GM12872 (cell line): ENCODE data around the gene POLRMT.

ENCODE experiments used
- CTCF ChIP-seq: IDR thresholded peaks from 3 replicates; pipeline ENCODE4 v1.5.1; 2011; ENCODE audit warnings: low read depth, mild to moderate bottlenecking, low read length, moderate library complexity; ENCODE audit not compliant: insufficient read depth

The POLRMT gene

DNA sequence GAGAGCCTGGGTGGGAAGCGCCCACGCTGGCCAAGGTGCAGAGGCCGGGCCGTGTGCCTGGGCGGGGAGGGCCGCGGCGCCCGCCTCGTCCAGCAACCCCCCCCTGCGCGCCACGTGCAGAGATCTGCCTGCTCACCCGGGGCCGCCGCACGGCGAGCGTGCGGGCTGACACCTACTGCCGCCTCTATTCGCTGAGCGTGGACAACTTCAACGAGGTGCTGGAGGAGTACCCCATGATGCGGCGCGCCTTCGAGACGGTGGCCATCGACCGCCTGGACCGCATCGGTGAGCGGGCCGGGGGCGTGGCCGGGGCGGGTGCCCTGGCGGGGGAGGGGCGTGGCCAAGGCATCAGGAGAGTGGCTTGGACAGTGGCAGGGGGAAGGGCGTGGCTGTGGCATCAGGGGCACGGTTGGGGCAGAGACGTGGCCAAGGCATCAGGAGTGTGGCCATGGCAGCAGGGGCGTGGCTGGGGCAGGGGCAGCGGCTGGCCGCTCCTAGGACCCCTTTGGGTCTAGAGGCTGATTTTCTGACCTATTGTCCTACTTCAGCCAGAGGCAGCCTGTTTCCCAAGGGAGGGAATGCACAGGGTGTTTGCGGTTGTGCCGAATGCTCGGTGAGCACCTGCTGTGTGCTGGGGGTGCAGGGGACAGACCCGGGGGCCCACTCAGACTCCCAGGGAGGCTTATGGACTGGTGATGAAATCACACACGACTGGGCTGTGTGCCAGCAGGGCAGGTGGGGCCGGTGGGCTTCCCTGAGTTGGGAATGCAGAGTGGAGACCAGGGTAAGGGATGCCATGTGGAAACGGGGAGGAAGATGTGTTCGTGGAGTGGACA, 19.4 kb downstream of the POLRMT start:
- no peak for TF ChIP-seq CTCF

DNA sequence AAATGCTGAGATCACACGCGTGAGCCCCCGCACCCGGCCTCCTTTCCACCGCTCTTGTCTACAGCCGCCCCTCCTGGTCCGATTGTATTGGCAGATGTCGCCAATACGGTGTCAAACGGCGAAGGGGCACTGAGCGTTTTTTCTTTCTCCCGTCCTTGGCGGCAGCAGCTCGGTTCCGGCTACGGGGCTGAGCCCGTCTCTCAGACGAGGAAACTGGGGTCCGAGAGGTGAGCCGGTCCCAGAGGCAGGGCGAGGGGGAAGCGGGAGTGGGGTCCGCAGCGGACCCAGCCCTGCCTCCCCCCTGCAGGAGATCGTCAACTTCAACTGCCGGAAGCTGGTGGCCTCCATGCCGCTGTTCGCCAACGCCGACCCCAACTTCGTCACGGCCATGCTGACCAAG, 20.4 kb downstream of the POLRMT start:
- TF ChIP-seq CTCF, result no peak

DNA sequence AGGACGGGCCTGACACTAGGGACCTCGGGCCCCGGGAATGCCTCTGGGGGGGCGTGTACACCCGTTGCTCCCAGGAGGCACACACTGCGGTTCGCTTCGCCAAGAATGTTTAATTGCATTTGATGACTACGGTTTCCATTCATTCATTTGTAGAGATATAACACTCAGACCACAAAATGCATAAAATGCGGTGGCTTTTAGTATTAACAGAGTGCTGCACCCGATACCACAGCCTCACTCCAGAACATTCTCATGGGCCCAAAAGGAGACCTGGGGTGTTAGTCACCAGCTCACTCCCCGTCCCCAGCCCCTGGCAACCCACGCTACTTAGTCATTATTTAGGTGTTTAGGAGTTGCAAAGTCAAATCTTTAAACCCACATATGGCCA, 21.9 kb downstream of the POLRMT start:
- TF ChIP-seq CTCF, result no peak

GRCh38 chr19:610801-611480, 22.4 kb downstream of the POLRMT start:
- no peak for TF ChIP-seq CTCF

- no peak for TF ChIP-seq CTCF
These were observed 23.1 kb downstream of the POLRMT start for GRCh38 chr19:610071-610800.

DNA sequence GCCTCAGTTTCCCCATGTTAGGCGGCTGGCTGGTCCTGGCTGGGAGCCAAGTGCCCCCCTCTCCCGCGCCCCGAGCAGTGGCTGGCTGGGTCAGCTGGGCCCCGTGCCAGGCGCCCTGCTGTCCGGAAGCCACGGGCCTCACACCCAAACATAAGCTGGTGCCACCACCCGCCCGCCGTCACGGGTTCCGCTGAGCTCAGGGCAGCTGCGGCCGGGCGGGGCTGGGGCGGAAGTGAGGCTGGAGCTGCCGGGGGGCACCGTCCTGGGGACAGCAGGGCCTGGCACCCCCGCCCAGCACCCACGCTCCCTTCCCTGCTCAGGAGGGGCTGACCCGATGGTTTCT, 24.4 kb downstream of the POLRMT start:
- TF ChIP-seq CTCF, result no peak
